ENCODE results near the gene TCF25.
A peak's percentile ranks its signal among the peaks of the same experiment; 100 is the strongest.
"Not testable (repeated sequence)": the region's sequence is repeated elsewhere in the genome, so short reads cannot be mapped to it uniquely, and the experiment has no call there.

TCF25 gene

GRCh38 chr16:89906140-89907025, 33.0 kb downstream of the TCF25 start:
- no peak for DNase-seq

DNA sequence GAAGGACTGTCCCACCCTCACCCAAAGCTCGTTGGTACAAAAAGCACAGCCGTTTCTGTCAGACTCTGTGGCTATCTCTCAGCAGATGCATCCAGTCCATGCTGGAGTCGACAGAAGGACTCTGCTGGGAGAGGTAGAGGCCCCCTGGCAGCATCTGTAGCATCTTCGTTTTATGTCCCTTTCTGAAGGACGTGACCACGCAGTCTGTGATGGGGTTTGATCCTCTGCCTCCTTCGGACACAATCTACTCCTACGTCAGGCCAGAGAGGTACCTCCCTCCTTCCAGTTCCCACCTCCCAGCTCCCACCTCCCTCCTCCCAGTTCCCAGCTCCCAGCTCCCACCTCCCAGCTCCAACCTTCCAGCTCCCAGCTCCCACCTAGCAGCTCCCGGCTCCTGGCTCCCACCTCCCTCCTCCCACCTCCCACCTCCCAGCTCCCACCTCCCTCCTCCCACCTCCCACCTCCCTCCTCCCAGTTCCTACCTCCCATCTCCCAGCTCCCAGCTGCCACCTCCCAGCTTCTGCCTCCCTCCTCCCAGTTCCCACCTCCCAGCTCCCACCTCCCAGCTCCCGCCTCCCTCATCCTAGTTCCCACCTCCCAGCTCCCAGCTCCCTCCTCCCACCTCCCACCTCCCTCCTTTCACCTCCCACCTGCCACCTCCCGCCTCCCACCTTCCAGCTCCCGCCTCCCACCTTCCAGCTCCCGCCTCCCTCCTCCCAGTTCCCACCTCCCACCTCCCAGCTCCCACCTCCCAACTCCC, 33.8 kb downstream of the TCF25 start:
- no peak for DNase-seq

- no peak for DNase-seq
These were observed 34.8 kb downstream of the TCF25 start for GRCh38 chr16:89908236-89908635.

DNA sequence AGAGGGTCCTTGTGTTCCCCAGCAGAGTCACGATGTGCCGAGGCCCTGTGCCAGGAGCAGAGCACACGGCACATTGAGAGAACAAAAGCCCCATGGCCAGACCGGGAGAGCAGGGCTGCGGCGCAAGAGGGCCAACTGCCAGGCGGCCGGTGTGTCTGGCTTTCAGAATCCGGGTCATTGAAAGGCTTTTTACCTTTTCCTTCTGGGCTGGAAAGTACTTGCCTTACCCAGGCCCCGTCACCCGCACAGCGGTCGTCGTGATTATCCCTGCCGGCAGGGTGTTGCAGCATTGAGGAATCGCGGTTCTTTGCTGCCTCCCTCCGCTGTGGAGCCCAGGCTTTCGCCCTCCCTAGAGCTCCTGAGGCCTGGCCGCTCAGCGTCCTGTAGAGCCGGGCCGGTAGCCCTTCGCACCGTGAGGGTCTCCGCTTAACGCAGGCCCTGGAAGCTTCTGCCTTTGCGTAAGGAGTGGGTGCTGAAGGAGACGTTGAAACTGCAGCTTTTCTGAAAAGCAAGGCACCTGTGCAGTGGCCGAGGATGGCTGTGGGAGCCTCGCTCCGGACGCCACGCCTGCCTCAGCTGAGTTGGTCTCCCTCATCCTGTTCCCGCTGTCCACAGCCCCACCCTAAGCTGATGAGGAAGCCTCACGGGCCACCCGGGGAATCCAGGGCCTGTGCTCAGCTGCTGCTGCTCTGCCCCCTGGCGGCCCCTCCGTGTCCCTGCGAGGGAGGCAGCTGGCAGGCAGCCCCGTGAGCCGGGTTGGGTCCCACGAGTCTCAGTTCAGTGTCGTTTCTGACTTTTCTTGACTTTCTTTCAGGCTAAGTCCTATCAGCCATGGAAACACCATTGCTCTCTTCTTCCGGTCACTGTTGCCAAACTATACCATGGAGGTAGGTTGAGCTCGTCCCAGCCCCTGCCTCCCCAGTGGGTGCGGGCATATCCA, 36.7 kb downstream of the TCF25 start:
- DNase-seq = peak; percentile 67

- no peak for DNase-seq
These were observed 37.4 kb downstream of the TCF25 start for GRCh38 chr16:89910717-89911354.

DNA sequence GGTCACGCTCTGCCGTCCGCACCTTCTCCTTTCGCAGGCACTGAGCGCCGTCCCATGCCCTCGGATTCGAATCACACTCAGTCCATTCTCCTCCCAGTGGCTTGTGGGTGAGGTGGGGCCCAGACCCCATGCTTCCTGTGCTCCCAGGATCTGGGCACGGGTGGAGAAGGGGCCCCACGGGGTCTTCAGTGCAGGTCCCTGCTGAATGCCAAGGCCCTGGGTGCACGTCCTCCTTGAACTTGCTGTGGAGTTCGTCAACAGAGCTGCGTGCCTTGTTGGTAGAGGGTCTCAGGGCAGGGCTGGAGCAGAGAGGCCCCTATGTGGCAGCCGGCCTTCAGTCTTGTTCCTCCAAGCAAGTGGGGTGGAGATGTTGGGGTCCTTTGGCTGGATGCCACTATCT, 38.0 kb downstream of the TCF25 start:
- no peak for DNase-seq

DNA sequence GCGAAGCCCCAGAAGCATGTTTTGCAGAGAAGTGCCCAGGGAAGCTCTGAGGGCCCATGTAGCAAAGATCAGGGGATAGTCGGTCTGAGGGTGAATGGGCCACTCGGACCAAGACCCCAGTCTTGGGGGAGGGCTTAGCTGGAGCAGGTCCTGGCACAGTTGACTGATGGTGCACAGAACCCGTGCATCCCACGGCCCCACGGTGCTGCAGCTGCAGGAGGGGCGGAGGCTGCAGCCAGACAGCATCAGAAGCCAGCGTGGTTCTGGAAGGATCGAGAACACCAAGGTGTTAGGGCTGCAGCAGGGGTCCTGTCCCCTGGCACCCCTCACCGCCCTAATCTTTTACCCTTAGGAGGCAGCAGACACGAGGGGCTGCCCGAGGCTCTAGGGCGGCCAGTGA, 38.8 kb downstream of the TCF25 start:
- no peak for DNase-seq

GRCh38 chr16:89912627-89913026, 39.2 kb downstream of the TCF25 start:
- DNase-seq = no peak

DNA sequence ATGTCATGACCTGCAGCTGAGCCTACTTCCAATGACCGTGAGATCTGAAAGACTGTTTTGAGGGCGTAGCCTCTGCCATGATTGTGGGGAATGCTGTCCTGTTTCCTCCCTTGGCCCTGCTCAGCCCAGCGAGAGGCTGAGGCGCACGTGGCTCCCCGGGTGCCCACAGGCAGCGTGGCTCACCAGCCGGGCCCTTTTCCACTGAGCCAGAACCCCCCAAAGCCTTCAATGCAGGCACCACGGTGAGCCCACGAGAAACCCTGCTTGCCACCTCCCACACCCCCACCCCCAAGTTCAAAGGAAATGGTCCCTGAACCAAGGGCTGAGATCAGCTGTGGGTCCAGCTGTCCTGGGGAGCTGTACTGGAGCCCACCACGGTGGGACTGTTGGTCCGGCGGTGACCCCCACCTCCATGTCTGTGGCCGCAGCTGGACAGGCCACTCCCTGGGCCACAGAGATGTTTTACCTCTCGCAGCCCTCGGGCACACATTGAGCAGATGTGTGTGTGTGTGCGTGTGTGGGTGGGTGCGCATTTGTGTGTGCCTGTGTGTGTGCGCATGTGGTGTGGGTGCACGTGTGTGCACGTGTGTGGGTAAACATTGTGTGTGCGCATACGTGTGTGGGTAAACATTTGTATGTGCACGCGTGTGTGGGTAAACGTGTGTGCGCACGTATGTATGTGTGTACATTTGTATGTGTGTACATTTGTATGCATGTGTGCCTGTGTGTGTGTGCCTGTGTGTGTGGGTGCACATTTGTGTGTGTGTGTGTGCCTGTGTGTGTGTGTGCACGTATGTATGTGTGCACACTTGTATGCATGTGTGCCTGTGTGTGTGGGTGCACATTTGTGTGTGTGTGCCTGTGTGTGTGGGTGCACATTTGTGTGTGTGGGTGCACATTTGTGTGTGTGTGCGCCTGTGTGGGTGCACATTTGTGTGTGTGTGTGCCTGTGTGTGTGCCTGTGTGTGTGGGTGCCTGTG, 40.3 kb downstream of the TCF25 start:
- no peak for DNase-seq

DNA sequence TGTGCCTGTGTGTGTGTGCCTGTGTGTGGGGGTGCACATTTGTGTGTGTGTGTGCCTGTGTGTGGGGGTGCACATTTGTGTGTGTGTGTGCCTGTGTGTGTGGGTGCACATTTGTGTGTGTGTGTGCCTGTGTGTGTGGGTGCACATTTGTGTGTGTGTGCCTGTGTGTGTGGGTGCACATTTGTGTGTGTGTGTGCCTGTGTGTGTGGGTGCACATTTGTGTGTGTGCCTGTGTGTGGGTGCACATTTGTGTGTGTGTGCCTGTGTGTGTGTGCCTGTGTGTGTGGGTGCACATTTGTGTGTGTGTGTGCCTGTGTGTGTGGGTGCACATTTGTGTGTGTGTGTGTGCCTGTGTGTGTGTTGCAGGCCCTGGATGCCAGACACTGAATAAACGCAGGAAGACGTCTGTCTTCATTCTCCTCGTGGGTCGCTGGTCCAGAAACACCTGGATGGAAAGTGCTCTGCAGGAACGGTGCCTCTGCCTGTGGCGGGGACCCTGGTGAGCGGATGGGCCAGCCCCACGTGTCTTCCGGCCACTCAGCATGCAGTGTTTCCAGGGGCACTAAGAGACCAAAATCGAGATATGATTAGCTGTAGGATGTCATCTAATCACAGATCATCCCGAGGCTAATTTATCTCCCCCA, 41.4 kb downstream of the TCF25 start:
- DNase-seq = not testable (repeated sequence)

- no peak for DNase-seq
These were observed 42.2 kb downstream of the TCF25 start for GRCh38 chr16:89915303-89916232.

DNA sequence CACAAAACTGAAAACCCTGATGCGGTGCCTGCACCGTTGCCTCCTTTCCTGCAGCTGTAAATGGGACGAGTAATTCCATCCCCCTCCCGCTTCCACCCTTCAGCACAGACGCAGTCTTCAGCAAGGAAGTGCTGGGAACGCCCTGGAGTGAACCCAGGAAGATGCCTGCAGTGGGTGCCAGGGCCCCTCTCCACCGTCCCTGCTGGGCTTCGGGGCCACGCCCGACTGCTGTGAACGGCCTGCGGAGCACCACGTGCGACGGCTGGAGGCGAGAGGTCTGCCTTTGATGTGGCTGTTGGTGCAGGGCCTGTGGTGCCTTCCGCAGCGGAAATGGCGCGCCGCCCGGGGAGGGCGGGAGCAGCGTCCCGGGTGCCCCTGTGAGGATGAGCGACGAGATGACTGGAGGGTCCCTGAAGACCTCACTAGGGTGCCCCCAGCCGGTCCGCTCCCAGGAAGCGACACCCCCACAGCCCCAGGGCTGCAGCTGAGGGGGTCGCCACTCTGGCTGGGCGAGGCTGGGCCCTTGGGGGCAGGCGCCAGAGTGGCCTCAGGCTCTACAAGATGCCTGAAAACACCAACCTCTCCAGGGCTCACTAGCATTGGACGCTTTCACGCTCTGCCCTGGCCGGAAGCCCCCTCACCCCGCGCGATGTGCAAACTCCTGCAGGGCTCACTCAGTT, 44.5 kb downstream of the TCF25 start:
- peak; percentile 92 for DNase-seq

DNA sequence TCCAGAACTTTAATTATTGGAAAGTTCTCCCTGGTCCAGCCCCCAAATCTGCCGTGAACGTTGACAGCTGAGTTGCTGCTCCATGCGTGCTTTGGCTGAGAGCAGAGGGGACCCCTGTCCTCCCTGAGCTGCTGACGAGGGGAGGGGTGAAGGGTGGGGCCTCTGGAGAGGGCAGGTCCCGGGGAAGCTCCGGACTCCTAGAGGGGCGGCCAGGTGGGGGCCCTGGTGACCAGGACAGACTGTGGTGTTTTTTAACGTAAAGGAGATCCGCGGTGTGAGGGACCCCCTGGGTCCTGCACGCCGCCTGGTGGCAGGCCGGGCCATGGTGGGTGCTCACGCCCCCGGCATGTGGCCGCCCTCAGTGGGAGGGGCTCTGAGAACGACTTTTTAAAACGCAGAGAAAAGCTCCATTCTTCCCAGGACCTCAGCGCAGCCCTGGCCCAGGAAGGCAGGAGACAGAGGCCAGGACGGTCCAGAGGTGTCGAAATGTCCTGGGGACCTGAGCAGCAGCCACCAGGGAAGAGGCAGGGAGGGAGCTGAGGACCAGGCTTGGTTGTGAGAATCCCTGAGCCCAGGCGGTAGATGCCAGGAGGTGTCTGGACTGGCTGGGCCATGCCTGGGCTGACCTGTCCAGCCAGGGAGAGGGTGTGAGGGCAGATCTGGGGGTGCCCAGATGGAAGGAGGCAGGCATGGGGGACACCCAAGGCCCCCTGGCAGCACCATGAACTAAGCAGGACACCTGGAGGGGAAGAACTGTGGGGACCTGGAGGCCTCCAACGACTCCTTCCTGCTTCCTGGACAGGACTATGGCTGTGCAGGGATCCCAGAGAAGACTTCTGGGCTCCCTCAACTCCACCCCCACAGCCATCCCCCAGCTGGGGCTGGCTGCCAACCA, 45.3 kb downstream of the TCF25 start, which contains the start of gene MC1R:
Gene MC1R (plus strand): TSS at position 410 of the 895 bp plus-strand sequence. CDS start 397 bp downstream, at position 807.
- DNase-seq = peak; percentile 53

DNA sequence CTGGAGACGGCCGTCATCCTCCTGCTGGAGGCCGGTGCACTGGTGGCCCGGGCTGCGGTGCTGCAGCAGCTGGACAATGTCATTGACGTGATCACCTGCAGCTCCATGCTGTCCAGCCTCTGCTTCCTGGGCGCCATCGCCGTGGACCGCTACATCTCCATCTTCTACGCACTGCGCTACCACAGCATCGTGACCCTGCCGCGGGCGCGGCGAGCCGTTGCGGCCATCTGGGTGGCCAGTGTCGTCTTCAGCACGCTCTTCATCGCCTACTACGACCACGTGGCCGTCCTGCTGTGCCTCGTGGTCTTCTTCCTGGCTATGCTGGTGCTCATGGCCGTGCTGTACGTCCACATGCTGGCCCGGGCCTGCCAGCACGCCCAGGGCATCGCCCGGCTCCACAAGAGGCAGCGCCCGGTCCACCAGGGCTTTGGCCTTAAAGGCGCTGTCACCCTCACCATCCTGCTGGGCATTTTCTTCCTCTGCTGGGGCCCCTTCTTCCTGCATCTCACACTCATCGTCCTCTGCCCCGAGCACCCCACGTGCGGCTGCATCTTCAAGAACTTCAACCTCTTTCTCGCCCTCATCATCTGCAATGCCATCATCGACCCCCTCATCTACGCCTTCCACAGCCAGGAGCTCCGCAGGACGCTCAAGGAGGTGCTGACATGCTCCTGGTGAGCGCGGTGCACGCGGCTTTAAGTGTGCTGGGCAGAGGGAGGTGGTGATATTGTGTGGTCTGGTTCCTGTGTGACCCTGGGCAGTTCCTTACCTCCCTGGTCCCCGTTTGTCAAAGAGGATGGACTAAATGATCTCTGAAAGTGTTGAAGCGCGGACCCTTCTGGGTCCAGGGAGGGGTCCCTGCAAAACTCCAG, 46.4 kb downstream of the TCF25 start:
- DNase-seq = no peak

DNA sequence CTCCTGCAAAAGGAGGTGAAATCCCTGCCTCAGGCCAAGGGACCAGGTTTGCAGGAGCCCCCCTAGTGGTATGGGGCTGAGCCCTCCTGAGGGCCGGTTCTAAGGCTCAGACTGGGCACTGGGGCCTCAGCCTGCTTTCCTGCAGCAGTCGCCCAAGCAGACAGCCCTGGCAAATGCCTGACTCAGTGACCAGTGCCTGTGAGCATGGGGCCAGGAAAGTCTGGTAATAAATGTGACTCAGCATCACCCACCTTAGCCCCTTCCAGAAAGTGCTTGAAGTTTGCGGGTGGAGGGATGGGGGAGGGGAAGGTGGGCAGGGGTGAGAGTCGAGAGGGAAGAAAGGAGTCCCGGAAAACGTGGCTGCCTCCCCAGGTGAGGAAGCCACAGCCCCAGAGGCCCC, 47.3 kb downstream of the TCF25 start:
- peak; percentile 32 for DNase-seq

GRCh38 chr16:89921131-89921701, 47.8 kb downstream of the TCF25 start:
- DNase-seq = no peak

All from EL (cell line).